ENCODE measurements around the gene ASCL2. TPM values are rescaled to one million over a fixed set of nuclear protein-coding genes. Genes with fewer than 3 reads are reported as not detected.

Gene ASCL2
- total RNA-seq, 2 experiments from 2014 or later: not detected

DNA sequence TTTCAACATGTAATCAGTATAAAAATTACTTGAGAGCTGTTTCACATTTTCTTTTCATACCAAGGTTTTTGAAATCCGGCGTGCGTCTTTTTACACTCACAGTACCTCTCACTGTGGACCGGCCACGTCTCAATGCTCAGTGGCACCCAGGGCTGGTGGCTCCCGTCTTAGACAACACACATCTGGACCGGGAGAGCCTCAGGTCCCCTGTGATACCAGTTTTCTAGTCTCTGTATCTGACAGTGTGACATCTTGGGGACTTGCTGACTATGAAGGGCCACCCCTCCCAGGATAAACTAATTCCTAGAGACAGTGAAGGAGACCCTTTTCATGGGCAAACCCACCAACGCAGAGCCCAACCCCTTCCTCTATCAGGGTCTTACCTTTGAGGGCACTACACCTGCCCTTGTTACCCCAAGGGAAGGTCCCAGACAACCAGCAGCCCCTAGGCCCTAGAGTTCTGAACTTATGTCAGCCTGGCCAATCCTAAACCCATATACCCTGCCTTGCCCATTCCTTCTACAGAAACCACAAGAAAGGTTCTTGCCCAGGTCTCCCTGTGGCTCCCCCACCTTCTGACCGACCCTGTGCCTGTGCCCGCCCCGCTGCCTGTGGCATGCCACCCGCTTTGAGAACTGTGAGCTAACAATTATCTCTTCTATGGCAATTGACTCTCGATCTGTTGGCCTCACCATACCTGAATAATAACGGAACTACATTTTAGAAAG lies 6.1 kb upstream of the ASCL2 start:
- Histone ChIP-seq H3K4me1 (ENCODE audit: insufficient read depth, low read length) (peaks cover under 1% of the 10 kb centered on the region), H3K9me3 (ENCODE audit: control insufficient read depth in 1 of 2, insufficient read depth in 1 of 2, low read length in 2 of 2) (peaks cover 8 to 31% of the 10 kb centered on the region in 2 experiments), H3K36me3 (ENCODE audit: insufficient read depth, low read length) (no peaks in the 10 kb centered on the region), H3K27ac (ENCODE audit: low read depth in 1 of 2, low read length in 2 of 2) (no peak overlapping the region), H3K4me3 (ENCODE audit: low read length) (no peak overlapping the region), H3K27me3 (ENCODE audit: control insufficient read depth in 1 of 2, insufficient read depth in 2 of 2, low read length in 2 of 2) (peaks cover 7 to 10% of the 10 kb centered on the region in 2 experiments)
- Mint-ChIP-seq H3K9me3 (peaks cover 6% of the 10 kb centered on the region), H3K4me1 (ENCODE audit: low read depth) (peaks cover 3% of the 10 kb centered on the region), H3K4me3 (no peak overlapping the region), H3K27me3 (peaks cover 14% of the 10 kb centered on the region), H3K36me3 (ENCODE audit: low read depth) (peaks cover 7% of the 10 kb centered on the region), H3K27ac (no peak overlapping the region)
- DNase-seq (no peak), ATAC-seq (ENCODE audit: poor library complexity) (no peak)
- intact Hi-C loops (cut with DNase I, micrococcal nuclease): no loop called here
- CTCF ChIA-PET: no interaction called here
- TF ChIP-seq, protein P1, sequence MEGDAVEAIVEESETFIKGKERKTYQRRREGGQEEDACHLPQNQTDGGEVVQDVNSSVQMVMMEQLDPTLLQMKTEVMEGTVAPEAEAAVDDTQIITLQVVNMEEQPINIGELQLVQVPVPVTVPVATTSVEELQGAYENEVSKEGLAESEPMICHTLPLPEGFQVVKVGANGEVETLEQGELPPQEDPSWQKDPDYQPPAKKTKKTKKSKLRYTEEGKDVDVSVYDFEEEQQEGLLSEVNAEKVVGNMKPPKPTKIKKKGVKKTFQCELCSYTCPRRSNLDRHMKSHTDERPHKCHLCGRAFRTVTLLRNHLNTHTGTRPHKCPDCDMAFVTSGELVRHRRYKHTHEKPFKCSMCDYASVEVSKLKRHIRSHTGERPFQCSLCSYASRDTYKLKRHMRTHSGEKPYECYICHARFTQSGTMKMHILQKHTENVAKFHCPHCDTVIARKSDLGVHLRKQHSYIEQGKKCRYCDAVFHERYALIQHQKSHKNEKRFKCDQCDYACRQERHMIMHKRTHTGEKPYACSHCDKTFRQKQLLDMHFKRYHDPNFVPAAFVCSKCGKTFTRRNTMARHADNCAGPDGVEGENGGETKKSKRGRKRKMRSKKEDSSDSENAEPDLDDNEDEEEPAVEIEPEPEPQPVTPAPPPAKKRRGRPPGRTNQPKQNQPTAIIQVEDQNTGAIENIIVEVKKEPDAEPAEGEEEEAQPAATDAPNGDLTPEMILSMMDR (IDR thresholded peaks at IDR 0.05): no peak
- POLR2A ChIA-PET: no interaction called here

DNA sequence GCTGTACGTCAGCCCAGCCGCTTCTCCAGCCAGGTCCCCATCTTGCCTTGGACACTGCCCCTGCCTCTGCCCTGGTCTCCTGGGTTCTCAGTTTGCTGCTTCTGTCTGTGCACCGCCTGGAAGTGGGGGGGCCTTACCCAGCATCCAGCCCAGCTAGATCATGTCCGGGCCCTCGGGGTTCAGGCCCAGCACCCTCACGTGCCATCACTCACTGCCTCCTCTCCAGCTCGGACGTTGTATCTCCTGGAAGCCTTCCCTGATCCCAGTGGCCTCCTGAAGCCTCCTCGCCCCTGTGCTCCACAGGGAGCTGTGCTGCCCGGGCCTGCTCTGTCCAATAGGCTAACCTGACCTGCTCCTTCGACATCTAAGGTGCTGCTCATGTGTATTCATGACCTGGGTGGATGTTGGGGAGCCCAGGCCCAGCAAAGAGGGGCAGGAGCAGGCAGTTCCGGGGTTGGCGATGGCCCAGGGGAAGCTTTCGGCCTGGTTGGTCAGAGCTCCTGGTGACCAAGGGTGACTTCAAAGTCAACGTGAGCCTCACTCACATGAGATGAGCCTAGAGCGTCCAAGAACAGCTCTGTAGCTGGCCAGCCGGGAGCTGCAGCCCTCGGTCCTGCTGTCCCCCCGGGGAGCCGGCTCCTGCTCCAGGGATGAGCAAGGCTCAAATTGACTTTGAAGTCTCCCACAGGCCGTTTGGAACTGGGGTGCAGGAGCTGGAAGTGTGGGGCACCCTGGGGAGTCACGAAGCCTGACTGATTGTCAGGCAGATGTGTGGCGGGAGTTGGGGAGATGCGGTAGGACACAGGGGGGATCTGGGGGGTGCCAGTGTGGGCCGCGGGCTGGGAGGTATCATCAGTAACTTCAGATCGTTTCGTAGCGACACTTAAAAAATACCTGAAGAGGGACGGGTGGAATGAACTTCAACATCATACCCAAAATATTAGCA lies 5.2 kb upstream of the ASCL2 start:
- H3K36me3 Mint-ChIP-seq (ENCODE audit: low read depth): peaks cover 7% of the 10 kb centered on the region
- intact Hi-C loops (cut with DNase I, micrococcal nuclease): no loop called here
- ATAC-seq (ENCODE audit: poor library complexity) (no peak), DNase-seq (peak in 1 of 14 experiments; percentile 3)
- no peak overlapping the region for H3K4me3 ChIP-seq (ENCODE audit: low read length)
- CTCF ChIA-PET: no interaction called here
- POLR2A ChIA-PET: no interaction called here
- peaks cover 4% of the 10 kb centered on the region for H3K9me3 Mint-ChIP-seq
- H3K27ac ChIP-seq (ENCODE audit: low read depth in 1 of 2, low read length in 2 of 2): no peak overlapping the region
- H3K27me3 ChIP-seq (ENCODE audit: control insufficient read depth in 1 of 2, insufficient read depth in 2 of 2, low read length in 2 of 2): peaks cover 13 to 18% of the 10 kb centered on the region in 2 experiments
- no peaks in the 10 kb centered on the region for H3K36me3 ChIP-seq (ENCODE audit: insufficient read depth, low read length)
- H3K4me3 Mint-ChIP-seq: no peak overlapping the region
- peaks cover 3% of the 10 kb centered on the region for H3K4me1 Mint-ChIP-seq (ENCODE audit: low read depth)
- H3K9me3 ChIP-seq (ENCODE audit: control insufficient read depth in 1 of 2, insufficient read depth in 1 of 2, low read length in 2 of 2): peaks cover 8 to 39% of the 10 kb centered on the region in 2 experiments
- H3K27me3 Mint-ChIP-seq: peaks cover 16% of the 10 kb centered on the region
- peaks cover 9% of the 10 kb centered on the region for H3K4me1 ChIP-seq (ENCODE audit: insufficient read depth, low read length)
- no peak overlapping the region for H3K27ac Mint-ChIP-seq
- TF ChIP-seq, protein P1 (IDR thresholded peaks at IDR 0.05): no peak

DNA sequence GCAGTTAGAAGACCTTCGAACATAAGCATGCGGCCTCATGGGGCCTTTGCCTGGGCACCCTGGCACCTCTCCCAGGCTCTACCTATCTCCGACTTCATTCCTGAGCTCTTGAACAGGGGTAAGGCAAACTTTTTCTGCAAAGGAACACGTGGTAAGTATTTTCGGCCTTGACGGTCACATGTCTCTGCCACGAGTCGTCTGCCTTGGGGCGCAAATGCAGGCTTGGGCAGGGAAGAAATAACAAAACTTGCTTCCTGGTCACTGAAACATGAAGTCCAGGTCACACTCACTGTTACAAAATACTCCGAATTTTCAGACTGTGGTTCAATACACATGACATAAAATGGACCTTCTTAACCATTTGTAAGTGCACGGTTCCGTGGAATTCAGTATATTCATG lies 3.4 kb upstream of the ASCL2 start:
- Mint-ChIP-seq H3K27ac (no peak overlapping the region), H3K9me3 (no peaks in the 10 kb centered on the region), H3K4me3 (no peak overlapping the region), H3K4me1 (ENCODE audit: low read depth) (peaks cover 3% of the 10 kb centered on the region), H3K36me3 (ENCODE audit: low read depth) (no peaks in the 10 kb centered on the region), H3K27me3 (peaks cover 19% of the 10 kb centered on the region)
- no peak overlapping the region for H3K4me3 ChIP-seq (ENCODE audit: low read length)
- POLR2A ChIA-PET: no interaction called here
- no peak overlapping the region for H3K27ac ChIP-seq (ENCODE audit: low read depth in 1 of 2, low read length in 2 of 2)
- intact Hi-C loops (cut with DNase I, micrococcal nuclease): no loop called here
- DNase-seq: peak in 1 of 14 experiments; percentile 2
- CTCF ChIA-PET: no interaction called here
- peaks cover 15 to 21% of the 10 kb centered on the region in 2 experiments for H3K27me3 ChIP-seq (ENCODE audit: control insufficient read depth in 1 of 2, insufficient read depth in 2 of 2, low read length in 2 of 2)
- peaks cover 0 to 39% of the 10 kb centered on the region in 2 experiments for H3K9me3 ChIP-seq (ENCODE audit: control insufficient read depth in 1 of 2, insufficient read depth in 1 of 2, low read length in 2 of 2)
- peaks cover 21% of the 10 kb centered on the region for H3K4me1 ChIP-seq (ENCODE audit: insufficient read depth, low read length)
- ATAC-seq (ENCODE audit: poor library complexity): no peak
- TF ChIP-seq, protein P1 (IDR thresholded peaks at IDR 0.05): no peak
- H3K36me3 ChIP-seq (ENCODE audit: insufficient read depth, low read length): no peaks in the 10 kb centered on the region

All from CD4-positive, alpha-beta T cell (primary cell).